RPMI7951 (cell line): ENCODE measurements around the gene GPR68. TPM values are rescaled to one million over a fixed set of nuclear protein-coding genes. Genes with fewer than 3 reads are reported as not detected.
"Not testable (repeated sequence)": the region's sequence is repeated elsewhere in the genome, so short reads cannot be mapped to it uniquely, and the experiment has no call there.

Source experiments
- DNase-seq: peaks from one replicate; pipeline ENCODE4 v3.0.0-alpha.2; 2012; ENCODE audit warnings: low read depth
- total RNA-seq: library from RNA; depleted of rRNA; stranded (reverse); fragments of >200 nt; shearing (Covaris generic); gene quantifications from 2 replicates; pipeline ENCODE4 v1.2.3, GENCODE V29; 2014

GPR68 gene
- total RNA-seq, 1 experiment from 2014 or later = 18.6 TPM

DNA sequence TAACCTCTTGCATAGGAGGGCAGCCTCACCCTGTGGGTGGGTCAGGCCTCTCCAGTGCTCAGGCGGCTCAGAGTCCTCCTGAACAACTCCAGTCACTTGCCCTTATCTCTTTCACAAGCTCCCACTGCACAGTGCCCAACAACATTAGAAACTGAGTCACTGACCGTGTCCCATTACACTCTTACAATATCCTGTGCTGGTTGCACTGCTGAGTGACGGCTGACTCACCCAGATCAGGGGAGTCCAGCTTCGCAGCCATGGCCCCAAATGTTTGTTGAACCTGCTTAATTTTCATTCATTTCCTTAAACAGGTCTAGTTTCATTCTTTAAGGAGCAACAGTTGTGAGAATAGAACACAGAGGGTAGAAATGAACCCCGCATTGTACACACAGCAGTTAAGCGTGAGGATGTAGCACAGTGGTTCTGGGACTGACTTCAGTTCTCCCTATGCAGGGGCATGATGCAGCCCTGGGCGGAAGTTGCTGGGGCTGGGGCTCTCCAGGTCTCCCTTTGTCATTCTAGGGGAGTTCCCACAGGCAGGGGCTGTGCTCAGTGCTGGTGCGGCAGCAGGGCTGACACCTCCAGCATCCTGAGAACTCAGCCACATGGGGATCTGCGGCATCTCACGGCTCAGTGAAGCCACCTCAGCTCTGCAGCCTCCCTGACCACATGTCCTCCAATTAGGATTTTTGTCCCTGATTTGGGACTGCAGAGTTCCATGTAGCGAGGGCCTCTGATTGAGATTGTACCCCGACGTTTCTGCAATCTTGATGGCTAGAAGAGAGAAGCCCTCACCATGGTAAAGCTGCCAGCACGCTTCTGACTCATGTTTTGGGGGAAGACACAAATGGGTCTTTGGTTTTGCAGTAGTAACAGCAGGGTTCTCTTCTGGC, 16.1 kb downstream of the GPR68 start:
- peak; percentile 72 for DNase-seq

DNA sequence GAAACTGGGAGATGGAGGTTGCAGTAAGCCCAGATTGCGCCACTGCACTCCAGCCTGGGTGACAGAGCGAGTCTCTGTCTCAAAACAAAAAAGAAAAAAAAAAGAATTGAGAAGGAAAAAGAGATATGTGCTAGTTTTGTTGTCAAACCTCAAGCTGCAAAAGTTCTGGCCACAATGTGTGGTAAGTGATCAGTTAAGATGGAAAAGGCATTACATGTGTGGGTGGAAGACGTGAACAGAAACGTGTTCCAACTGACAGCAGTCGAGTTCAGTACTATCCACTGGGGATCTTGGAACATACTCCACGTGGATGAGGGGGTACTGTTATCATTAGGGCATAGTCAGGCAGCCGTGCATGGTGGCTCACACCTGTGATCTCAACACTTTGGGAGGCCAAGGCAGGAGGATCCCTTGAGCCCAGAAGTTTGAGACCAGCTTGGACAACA, 17.3 kb downstream of the GPR68 start:
- DNase-seq = no peak

DNA sequence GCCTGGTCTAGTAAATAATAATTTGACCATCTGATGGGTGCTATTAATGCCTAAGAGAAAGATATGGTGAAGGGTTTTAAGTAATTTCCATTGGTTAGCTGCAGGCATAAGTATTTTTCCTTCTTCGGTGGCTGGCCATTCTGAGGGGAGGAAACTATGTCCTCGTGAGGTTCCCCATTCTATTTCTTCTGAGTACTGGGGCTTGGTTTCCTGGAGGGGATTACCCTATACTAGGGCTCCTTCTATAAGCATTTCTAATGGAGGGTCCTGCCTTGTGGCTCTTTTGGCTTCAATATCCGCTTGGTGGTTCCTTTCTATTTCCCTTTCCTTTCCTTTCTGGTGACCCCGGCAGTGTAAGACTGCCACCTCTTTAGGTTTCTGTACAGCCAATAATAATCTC, 18.1 kb downstream of the GPR68 start:
- not testable (repeated sequence) for DNase-seq

DNA sequence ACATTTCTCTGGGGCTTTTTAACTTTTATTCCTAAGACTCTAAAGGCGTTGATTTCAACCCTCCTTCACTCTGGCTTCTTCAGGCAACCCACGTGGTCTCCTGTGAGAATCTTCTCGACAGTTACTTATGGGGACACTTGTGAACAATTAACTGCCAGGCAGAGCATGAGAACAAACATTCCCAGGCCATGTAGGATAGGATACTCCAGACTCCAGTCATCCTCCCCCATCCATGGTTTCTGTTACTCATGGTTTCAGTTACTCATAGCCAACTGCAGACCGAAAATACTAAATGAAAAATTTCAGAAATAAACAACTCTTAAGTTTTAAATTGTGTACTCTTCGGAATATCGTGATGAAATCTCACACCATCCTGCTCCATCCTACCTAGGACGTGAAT, 19.5 kb downstream of the GPR68 start:
- peak; percentile 49 for DNase-seq

DNA sequence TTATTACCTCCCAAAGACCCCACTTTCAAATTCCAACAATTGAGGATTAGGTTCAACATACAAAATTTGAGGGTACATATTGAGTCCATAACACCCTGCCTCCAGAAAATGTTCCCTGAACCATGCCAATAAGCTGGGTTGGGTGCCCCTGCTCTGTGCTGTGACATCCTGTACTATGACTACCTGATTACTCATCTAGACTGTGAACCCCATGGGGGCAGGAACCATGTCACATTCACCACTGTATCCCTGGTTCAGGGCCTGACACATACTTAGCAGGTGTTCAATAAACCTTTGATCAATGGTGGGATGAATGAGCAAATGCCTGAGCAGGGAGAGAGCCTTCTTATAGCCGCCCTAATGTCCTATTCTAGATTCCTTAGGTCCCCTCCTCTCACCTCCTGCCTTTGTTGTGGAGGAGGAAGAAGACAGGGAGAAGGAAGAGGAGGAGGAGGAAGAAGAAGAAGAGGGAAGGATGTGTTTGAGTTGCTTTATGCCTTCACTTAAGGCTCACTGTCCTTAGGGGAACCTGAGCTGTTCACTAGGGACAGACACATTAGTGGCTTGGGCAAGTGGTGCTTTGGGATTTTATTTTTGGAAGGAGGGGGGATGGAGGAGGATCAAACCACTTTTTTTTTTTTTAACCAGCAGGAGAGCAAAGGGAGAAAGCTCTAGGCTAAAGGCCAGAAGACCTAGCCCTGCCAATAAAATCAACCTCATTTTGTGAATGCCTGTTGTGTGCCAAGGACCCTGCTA, 21.3 kb downstream of the GPR68 start:
- no peak for DNase-seq

DNA sequence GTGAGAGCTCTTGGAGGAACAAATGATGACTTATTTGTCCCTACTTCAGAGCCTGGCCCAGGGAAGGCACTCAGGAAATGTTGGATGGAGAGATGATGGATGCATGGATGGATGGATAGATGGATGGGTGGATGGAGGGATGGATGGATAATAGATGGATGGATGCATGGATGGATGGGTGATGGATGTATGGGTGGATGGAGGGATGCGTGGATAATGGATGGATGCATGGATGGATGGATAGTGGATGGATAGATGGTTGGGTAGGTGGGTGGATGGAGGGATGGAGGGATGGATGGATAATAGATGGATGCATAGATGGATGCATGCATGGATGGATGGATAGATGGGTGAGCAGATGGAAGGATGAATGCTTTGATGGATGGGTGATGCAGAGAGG, 23.2 kb downstream of the GPR68 start:
- no peak for DNase-seq

DNA sequence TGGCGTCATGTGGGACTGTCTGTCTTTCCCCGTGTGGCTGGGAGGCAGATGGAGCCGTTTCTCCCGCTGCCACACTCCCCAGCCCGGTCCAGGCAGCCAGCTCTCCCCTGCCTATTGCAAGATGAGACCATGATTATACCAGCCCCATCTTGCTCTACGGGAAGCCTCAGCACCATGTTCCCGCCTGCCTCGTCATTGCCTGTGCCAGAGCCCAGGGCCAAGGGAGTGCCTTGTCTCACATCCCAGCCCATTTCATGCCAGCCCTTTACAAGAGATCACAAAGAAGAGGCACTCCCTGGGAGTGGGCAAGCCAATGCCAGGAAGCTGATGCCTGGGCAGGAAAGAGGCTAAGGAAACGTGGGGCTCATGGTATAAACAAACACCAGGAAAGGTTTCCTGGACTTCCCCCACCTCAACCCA, 23.9 kb downstream of the GPR68 start:
- DNase-seq = no peak

DNA sequence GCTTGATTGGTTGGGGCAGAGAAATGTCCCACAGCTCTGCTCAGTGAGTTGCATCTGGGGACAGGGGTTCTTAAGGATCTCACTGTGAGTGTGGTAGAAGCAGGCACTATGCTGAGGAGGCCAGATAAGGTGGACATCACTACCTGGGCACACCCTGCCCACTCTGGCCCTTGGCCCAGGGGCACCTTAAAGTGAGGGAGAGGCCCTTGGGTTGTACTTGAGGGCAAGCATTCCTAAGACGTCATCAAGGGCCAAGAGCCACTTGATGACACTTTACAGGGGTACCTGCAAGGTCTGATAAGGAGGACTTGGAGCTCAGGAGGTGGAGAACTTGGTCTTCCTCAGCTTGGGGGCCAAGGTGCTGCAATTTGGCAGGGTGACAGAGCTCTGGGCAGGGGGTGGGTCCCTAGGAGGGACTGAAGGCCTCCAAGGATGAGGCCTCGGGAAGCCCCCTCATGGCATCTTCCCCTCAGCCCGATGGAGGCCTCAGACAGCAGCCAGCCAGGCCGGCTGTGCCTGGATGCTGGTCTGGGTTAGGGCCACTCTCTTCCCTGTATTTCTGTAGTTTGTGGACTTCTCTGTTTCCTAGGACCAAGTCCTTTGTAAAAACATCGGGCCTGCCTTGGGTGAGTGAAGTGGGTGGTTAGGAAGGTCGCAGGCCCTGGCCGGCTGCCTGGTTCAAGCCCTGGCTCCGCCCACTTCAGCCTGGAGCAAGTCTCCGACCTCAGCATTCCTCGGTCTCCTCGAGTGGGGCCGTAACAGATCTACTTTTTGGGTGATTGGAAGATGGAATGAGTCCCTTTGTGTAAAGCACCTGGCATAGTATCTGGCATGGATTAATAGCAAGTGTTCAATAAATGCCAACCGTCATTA, 24.8 kb downstream of the GPR68 start:
- no peak for DNase-seq

DNA sequence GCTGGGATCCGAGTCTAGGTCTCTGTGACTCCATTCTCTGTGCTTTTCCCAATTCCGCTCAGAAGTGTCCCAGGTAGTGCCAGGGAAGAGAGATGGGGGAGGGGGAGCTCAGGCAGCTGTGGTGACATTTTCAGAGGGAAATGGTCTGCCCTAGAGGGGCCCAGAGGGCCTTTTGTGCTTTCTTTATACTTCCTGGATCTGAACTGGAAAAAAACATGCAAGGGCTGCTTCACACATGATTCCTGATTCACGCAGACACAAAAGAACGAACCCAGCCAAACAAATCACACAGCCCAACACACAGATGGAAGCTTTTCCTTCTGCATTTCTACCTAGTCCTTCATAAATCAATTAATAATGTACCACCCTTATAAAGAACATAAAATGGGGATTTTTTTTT, 26.5 kb downstream of the GPR68 start:
- no peak for DNase-seq

DNA sequence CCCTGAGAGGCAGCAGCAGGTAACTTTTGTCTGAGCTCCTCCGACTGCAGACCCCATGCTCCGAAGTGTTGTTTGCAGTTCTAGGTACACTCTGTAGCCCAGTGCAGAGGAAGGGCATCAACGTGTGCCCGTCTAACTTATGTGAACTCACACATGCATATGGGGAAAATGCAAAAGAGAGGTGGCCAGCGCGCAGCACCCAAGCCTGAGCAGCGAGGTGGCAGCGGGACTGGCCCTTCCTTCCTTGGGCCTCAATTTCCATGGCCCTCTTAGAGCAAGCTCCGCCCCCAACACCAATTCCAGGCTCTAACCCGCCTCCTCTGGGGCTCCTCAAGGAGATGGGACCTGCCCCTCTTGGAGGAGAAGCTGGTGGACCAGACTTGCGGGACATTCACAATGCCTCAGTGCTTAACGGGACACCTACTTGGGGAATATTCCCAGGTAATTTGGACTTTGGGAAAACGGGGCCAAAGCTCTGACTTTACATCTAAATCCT, 27.7 kb downstream of the GPR68 start:
- DNase-seq = no peak

DNA sequence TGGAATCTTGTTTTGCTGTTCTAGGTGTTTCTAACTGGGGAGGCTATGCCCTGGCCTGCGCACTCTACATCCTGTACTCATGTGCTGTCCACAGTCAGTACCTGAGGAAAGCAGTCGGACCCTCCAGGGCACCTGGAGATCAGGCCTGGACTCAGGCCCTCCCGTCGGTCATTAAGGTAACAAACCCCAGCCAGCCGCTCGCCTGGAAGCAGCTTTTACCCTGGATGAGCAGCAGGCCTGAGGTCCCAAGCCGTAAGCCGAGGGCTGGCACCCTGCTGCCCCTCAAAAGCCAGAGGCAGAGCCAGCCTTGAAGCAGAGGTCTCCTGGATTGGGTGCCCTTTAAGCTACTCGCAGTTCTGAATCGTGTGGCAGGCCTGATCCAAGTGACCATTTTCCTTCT, 29.1 kb downstream of the GPR68 start:
- DNase-seq = no peak

DNA sequence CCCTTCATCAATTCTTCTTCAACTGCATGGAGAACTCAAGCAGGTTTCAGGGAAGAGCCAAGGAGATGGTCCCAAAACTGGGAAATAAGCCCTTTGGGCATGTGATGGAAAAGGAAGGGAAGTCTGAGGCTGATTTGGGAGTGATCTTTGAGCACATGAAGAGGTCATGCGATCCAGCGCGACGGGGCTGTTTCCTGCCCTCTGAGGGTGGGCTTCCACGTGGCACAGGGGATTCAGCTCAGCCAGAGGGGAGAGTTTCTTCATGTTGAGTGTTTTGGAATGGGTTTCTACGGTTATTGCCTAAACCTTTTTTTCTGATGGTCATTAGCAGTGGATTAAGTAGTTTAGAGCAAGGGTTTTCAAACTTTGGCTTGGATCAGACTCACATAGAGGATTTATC, 30.2 kb downstream of the GPR68 start:
- DNase-seq = no peak

DNA sequence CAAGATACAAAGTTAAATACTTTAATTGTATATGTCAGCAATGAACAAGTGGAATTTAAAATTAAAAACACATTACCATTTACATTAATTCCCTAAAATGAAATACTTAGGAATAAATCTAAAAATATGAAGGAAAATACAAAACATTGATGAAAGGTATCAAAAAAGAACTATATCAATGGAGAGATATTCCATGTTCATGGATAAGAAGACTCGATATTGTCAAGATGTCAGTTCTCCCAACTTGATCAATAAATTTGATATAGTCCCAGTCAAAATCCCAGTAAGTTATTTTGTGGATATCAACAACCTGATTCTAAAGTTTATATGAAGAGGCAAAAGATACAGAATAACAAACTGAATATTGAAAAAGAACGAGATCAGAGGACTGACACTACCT, 33.5 kb downstream of the GPR68 start:
- no peak for DNase-seq

DNA sequence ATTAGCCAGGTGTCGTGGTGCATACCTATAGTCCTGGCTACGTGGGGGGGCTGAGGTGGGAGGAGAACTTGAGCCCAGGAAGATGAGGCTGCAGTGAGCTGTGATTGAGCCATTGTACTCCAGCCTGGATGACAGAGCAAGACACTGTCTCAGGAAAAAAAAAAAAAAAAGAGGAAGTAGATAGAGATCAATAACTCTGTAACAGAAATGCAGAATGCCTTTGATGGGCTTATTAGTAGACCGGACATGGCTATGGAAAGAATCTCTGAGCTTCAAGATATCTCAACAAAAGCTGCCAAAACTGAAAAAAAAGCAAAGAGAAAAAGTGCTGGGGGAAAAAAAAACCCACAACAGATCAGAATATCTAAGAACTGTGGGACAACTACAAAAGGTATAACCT, 37.5 kb downstream of the GPR68 start:
- no peak for DNase-seq

DNA sequence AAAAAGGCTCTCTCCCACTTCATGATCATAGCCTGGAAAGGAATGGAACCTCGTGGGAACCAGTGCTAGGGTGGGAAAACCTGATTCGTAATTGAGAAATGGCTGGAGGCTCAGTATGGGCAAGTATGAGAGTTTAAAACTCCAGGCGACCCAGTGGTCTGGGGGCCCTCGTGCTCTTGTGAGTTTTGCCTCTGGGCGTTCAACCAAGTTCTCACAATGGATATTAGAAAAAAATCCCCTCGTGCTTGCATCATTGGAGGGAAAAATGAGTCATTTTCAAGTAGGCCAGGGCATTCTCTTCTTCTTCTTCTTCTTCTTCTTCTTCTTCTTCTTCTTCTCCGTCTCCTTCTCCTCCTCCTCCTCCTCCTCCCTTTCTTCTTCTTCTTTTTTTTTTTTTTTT, 39.0 kb downstream of the GPR68 start:
- peak; percentile 34 for DNase-seq

DNA sequence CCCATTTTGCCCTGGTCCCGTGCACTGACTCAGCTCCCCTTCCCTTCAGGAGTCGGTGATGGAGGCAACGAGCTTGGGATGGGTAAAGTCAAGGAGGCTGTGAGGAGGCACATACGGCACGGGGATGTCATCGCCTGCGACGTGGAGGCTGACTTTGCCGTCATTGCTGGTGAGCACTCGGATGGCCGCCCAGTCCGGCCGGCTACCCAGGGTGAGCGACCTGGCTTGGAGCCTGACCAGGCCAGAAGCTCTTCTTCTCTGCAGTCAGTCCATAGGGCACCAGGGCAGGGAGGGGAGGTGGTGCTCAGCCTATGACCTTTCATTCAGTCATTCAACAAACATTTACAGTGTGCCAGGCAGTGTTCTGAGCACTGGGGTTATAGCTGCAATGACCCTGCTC, 39.8 kb downstream of the GPR68 start:
- DNase-seq = no peak

DNA sequence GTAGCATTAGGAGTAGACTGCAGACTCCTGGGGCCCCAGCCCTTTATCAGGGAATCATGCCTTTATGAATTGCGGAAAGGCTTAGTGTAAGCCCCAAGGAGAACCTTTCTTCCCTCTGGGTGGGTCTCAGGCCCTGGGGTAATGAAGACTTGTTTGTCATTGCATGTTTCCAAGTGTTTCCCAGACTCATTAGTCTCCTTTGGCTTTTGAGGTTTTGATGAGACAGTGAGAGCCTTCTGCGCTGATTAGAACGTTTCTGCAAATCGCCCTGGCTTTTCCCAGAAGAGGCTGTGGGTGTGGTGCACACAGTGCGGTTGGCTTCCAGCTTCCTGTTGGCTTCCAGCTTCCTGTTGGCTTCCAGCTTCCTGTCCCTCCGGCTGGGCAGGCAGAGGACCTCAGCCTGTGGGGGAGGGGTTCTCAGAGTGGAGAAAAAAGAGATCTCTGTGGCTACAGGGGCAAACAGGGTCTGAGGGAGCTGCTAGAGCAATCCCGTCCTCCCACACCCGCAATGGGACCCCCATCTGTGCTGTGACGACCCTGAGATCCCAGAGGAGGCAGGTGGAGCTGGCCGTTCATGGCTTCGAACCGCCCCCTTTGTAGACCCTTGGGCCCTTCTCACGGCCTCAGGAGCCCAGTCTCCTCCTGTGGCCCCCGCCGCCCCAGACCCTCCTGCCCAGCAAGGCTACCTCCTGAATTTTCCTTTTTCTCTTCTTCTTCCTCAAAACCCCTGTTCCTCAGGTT, 42.1 kb downstream of the GPR68 start:
- peak; percentile 84 for DNase-seq

DNA sequence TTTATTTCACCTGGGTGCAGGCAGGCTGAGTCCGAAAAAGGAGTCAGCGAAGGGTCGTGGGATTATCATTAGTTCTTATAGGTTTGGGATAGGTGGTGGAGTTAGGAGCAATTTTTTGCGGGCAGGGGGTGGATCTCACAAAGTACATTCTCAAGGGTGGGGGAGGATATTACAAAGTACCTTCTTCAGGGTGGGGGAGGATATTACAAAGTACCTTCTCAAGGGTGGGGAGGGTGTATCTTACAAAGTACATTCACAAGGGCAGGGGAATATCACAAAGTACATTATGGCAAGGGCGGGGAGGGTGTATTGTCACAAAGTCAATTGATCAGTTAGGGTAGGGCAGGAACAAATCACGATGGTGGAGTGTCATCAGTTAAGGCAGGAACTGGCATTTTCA, 43.7 kb downstream of the GPR68 start:
- DNase-seq = not testable (repeated sequence)

DNA sequence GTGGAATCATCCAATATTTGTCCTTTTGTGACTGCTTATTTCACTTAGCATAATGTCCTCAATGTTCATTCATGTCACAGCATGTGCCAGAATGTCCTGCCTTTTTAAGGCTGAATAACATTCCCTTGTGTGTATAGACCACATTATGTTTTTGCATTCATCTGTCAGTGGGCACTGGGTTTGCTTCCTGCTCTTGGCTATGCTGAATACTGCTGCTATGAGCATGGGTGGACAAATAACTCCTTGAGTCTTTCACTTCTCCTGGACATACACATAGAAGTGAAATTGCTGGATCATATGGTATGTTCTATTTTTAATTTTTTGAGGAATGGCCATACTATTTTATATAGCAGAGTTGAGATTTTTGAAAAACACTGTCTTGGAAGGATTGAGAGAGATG, 46.9 kb downstream of the GPR68 start:
- DNase-seq = no peak

DNA sequence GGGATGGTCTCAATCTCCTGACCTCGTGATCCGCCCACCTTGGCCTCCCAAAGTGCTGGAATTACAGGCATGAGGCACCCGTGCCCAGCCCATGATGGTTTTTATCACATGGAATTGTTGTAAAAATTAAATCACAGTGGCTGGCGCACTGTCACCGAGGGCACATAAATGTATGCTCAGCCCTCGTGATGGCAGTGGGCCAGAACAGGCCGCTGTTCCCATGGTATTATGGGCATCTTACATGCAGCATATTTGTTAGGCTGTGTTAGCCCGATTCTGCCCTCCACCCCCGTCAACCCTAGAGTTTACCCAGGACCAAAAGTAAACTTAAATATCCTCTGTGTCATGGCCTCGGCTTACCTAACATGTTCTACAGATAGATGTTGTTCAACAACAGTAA, 48.6 kb downstream of the GPR68 start:
- no peak for DNase-seq

DNA sequence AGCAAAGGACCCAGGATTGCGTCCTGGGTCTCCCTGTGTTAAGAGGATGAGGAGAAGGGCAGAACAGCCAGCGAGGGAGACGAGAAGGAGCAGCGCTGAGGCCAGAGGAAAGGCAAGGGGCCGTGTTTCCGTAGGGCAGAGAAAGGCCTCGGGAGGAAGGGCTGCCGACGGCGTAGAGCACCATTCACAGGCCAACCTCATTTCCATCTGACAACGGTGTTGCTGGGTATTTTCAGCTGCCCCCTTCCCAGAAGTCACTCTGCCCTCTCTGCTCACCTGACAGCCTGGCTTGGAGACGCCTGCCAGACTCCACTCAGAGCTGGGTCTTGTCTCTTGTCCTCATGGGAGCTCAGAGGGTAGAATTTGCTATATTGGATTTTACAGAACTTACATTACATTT, 51.4 kb downstream of the GPR68 start:
- DNase-seq = no peak
